ENCODE results near the gene UNC119.

The UNC119 gene

DNA sequence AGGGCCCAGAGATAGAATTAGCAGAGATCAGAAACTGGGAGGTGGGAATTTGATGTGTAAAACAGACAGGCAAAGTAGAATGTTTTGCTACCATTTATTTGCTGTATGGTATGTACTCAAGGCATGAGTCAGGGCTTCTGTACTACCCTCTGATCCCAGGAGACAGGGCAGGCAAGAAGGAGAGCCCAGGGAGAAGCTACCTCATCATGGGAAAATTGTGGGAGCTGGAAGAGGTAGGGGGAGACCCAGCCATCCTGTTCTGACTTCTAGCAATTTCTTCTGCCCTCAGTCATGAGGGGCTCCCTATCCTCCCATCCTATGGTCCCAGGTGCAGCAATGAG is 20.6 kb upstream of the UNC119 start:
- no peak overlapping the region for H3K4me3 ChIP-seq (ENCODE audit: low read length in 2 of 2)

DNA sequence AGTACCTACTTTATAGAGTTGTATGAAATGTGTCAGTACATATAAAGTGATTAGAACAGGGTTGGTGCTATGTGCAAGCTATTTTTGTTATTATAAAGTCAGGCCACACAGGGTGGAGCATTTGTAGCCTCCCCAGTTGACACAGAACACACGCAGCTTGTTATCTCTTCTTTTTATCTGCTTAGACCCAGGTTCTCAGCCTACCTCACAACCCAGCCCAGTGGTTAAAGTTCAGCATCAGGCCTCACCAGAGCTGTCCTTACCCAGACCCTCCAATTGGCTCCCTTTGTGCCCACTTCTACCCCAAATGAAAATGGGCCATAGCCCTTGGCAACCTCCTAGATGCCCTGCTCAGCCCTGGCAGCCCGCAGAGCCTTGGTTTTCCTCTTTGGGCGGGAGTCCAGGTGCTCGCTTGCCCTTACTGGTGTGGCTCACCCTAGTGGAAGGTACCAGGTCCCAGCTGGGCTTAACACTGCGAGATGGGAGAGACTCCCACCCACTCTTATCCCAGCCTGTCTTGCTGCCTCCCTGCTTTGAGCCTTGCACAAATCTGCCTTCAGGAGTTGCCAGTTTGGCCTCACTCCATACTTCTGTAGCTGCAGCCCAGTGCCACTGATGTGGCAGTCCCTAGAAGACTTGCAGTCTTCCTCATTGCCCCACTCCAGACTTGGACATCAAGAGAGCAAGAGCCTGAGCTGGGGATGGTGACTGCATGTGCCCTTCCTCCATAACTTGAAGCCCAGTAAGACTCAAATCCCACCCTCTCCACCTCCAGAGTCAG is 20.0 kb upstream of the UNC119 start:
- Histone ChIP-seq H3K27ac (replicated peaks; ENCODE audit: low read length) (no peak overlapping the region), H2AFZ (ENCODE audit: low read length) (peak overlapping the region; percentile 92), H3K14ac (ENCODE audit: low read length) (no peak overlapping the region), H3K4me1 (ENCODE audit: control insufficient read depth in 2 of 2, insufficient read depth in 1 of 2, low read depth in 1 of 2, low read length in 2 of 2) (peaks cover 2 to 7% of the 10 kb centered on the region in 2 donors), H3K4me3 (ENCODE audit: low read length in 2 of 2) (peak overlapping the region; percentile 24 to 70), H2AK5ac (ENCODE audit: low read depth, low read length) (peak overlapping the region; percentile 57), H3K4me2 (ENCODE audit: insufficient read depth, low read length, poor library complexity, severe bottlenecking) (no peak overlapping the region), H3K9ac (ENCODE audit: low read depth, low read length, poor library complexity) (no peak overlapping the region), H3K18ac (ENCODE audit: low read length) (no peak overlapping the region), H2BK120ac (ENCODE audit: low read depth, low read length) (no peak overlapping the region), H3K9me3 (replicated peaks in 1 of 2; ENCODE audit: control insufficient read depth in 2 of 2, insufficient read depth in 1 of 2, low read depth in 1 of 2, low read length in 2 of 2) (no peaks in the 10 kb centered on the region), H4K8ac (ENCODE audit: low read depth, low read length) (no peak overlapping the region), H3K79me1 (ENCODE audit: low read depth, low read length) (peaks cover 2% of the 10 kb centered on the region), H3K4ac (ENCODE audit: low read length) (no peak overlapping the region), H2BK5ac (ENCODE audit: low read length) (no peak overlapping the region), H3K27me3 (ENCODE audit: control insufficient read depth in 3 of 3, insufficient read depth in 3 of 3, low read depth in 1 of 3, low read length in 3 of 3) (peaks cover 0 to 9% (median 0%) of the 10 kb centered on the region in 3 experiments), H3K36me3 (replicated peaks in 1 of 2; ENCODE audit: control insufficient read depth in 2 of 2, insufficient read depth in 2 of 2, low read length in 2 of 2) (peaks cover 5 to 23% of the 10 kb centered on the region in 2 donors), H2BK15ac (ENCODE audit: low read length) (no peak overlapping the region), H2BK12ac (ENCODE audit: low read length) (no peak overlapping the region), H4K91ac (ENCODE audit: low read depth, low read length, poor library complexity) (no peak overlapping the region), H3K23ac (ENCODE audit: low read depth, low read length, poor library complexity) (peak overlapping the region; percentile 22)
- WGBS, 2 donors (ENCODE audit: extremely low coverage in 2 of 2, insufficient read length in 2 of 2, insufficient replicate concordance in 1 of 2) = no CpG with 5 or more reads among the region's 5 CpGs
- DNase-seq (ENCODE audit: low spot score) = no peak

More for the DNA sequence above, 20.6 kb upstream of the UNC119 start:
- no peak overlapping the region for H3K18ac ChIP-seq (ENCODE audit: low read length)
- DNase-seq (ENCODE audit: low spot score) = no peak
- H2BK15ac ChIP-seq (ENCODE audit: low read length) = no peak overlapping the region
- H4K8ac ChIP-seq (ENCODE audit: low read depth, low read length) = no peak overlapping the region
- H3K23ac ChIP-seq (ENCODE audit: low read depth, low read length, poor library complexity) = no peak overlapping the region
- H3K9me3 ChIP-seq (replicated peaks in 1 of 2; ENCODE audit: control insufficient read depth in 2 of 2, insufficient read depth in 1 of 2, low read depth in 1 of 2, low read length in 2 of 2) = no peaks in the 10 kb centered on the region
- H2BK12ac ChIP-seq (ENCODE audit: low read length) = no peak overlapping the region
- no peak overlapping the region for H3K4ac ChIP-seq (ENCODE audit: low read length)
- no peak overlapping the region for H3K4me2 ChIP-seq (ENCODE audit: insufficient read depth, low read length, poor library complexity, severe bottlenecking)
- H3K36me3 ChIP-seq (replicated peaks in 1 of 2; ENCODE audit: control insufficient read depth in 2 of 2, insufficient read depth in 2 of 2, low read length in 2 of 2) = peaks cover 9 to 25% of the 10 kb centered on the region in 2 donors
- H3K27ac ChIP-seq (replicated peaks; ENCODE audit: low read length) = no peak overlapping the region
- H3K9ac ChIP-seq (ENCODE audit: low read depth, low read length, poor library complexity) = no peak overlapping the region
- H2AK5ac ChIP-seq (ENCODE audit: low read depth, low read length) = no peak overlapping the region
- no peak overlapping the region for H3K14ac ChIP-seq (ENCODE audit: low read length)
- H3K4me1 ChIP-seq (ENCODE audit: control insufficient read depth in 2 of 2, insufficient read depth in 1 of 2, low read depth in 1 of 2, low read length in 2 of 2) = peaks cover 2 to 7% of the 10 kb centered on the region in 2 donors
- no peak overlapping the region for H2BK120ac ChIP-seq (ENCODE audit: low read depth, low read length)
- H3K27me3 ChIP-seq (ENCODE audit: control insufficient read depth in 3 of 3, insufficient read depth in 3 of 3, low read depth in 1 of 3, low read length in 3 of 3) = peaks cover 0 to 9% (median 0%) of the 10 kb centered on the region in 3 experiments
- no peak overlapping the region for H4K91ac ChIP-seq (ENCODE audit: low read depth, low read length, poor library complexity)
- H2AFZ ChIP-seq (ENCODE audit: low read length) = no peak overlapping the region
- H3K79me1 ChIP-seq (ENCODE audit: low read depth, low read length) = peaks cover 2% of the 10 kb centered on the region
- H2BK5ac ChIP-seq (ENCODE audit: low read length) = no peak overlapping the region

GRCh38 chr17:28571361-28572122 is 19.1 kb upstream of the UNC119 start, which contains the start of gene PIGS:
Gene PIGS (minus strand): TSS chr17:28571524. CDS start chr17:28571496, 28 bp downstream.
- H3K18ac ChIP-seq (ENCODE audit: low read length) = peak within 1 kb of the TSS; percentile 88
- H3K4me1 ChIP-seq (ENCODE audit: control insufficient read depth in 2 of 2, insufficient read depth in 1 of 2, low read depth in 1 of 2, low read length in 2 of 2) = peaks cover 0 to 2% of the 10 kb centered on the region in 2 donors
- peaks cover 4% of the 10 kb centered on the region for H3K79me1 ChIP-seq (ENCODE audit: low read depth, low read length)
- no peaks in the 10 kb centered on the region for H3K9me3 ChIP-seq (replicated peaks in 1 of 2; ENCODE audit: control insufficient read depth in 2 of 2, insufficient read depth in 1 of 2, low read depth in 1 of 2, low read length in 2 of 2)
- peak; percentile 88 for DNase-seq (ENCODE audit: low spot score)
- H3K9ac ChIP-seq (ENCODE audit: low read depth, low read length, poor library complexity) = peak within 1 kb of the TSS; percentile 82
- H3K4me3 ChIP-seq (ENCODE audit: low read length in 2 of 2) = peak within 1 kb of the TSS; percentile 70 to 94
- no peak within 1 kb of the TSS for H2BK15ac ChIP-seq (ENCODE audit: low read length)
- peak within 1 kb of the TSS; percentile 57 for H2AK5ac ChIP-seq (ENCODE audit: low read depth, low read length)
- peak within 1 kb of the TSS; percentile 86 for H3K4me2 ChIP-seq (ENCODE audit: insufficient read depth, low read length, poor library complexity, severe bottlenecking)
- peaks cover 0 to 9% (median 0%) of the 10 kb centered on the region in 3 experiments for H3K27me3 ChIP-seq (ENCODE audit: control insufficient read depth in 3 of 3, insufficient read depth in 3 of 3, low read depth in 1 of 3, low read length in 3 of 3)
- H3K4ac ChIP-seq (ENCODE audit: low read length) = no peak within 1 kb of the TSS
- no peak within 1 kb of the TSS for H2BK12ac ChIP-seq (ENCODE audit: low read length)
- no peak within 1 kb of the TSS for H3K14ac ChIP-seq (ENCODE audit: low read length)
- no peak within 1 kb of the TSS for H2BK120ac ChIP-seq (ENCODE audit: low read depth, low read length)
- no peak within 1 kb of the TSS for H2BK5ac ChIP-seq (ENCODE audit: low read length)
- peaks cover 0 to 21% of the 10 kb centered on the region in 2 donors for H3K36me3 ChIP-seq (replicated peaks in 1 of 2; ENCODE audit: control insufficient read depth in 2 of 2, insufficient read depth in 2 of 2, low read length in 2 of 2)
- H2AFZ ChIP-seq (ENCODE audit: low read length) = peak within 1 kb of the TSS; percentile 92
- H3K27ac ChIP-seq (replicated peaks; ENCODE audit: low read length) = no peak within 1 kb of the TSS
- H4K91ac ChIP-seq (ENCODE audit: low read depth, low read length, poor library complexity) = no peak within 1 kb of the TSS
- H4K8ac ChIP-seq (ENCODE audit: low read depth, low read length) = peak within 1 kb of the TSS; percentile 6
- no CpG with 5 or more reads among the region's 49 CpGs for WGBS, 2 donors (ENCODE audit: extremely low coverage in 2 of 2, insufficient read length in 2 of 2, insufficient replicate concordance in 1 of 2)
- peak within 1 kb of the TSS; percentile 83 for H3K23ac ChIP-seq (ENCODE audit: low read depth, low read length, poor library complexity)
